ENCODE data around the gene FMN2.

GRCh38 chr1:240495601-240496000 lies 403.9 kb downstream of the FMN2 start:
- TF ChIP-seq, protein P1, sequence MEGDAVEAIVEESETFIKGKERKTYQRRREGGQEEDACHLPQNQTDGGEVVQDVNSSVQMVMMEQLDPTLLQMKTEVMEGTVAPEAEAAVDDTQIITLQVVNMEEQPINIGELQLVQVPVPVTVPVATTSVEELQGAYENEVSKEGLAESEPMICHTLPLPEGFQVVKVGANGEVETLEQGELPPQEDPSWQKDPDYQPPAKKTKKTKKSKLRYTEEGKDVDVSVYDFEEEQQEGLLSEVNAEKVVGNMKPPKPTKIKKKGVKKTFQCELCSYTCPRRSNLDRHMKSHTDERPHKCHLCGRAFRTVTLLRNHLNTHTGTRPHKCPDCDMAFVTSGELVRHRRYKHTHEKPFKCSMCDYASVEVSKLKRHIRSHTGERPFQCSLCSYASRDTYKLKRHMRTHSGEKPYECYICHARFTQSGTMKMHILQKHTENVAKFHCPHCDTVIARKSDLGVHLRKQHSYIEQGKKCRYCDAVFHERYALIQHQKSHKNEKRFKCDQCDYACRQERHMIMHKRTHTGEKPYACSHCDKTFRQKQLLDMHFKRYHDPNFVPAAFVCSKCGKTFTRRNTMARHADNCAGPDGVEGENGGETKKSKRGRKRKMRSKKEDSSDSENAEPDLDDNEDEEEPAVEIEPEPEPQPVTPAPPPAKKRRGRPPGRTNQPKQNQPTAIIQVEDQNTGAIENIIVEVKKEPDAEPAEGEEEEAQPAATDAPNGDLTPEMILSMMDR (IDR thresholded peaks at IDR 0.05; ENCODE audit: low read depth, low read length) = no peak
- no peak for TF ChIP-seq EZH2phosphoT487 (IDR thresholded peaks at IDR 0.05; ENCODE audit: low read depth)
